HL-60 (cell line): ENCODE results near the gene BRME1.

Source experiments
- DNase-seq, 2 experiments: peaks; one replicate each; pipeline ENCODE4 v3.0.0-alpha.2; 2010 to 2020; ENCODE audit warnings: low read depth in 1 of 2, low spot score in 1 of 2
- H3K27ac ChIP-seq: fragments of 250-450 bp; sonication (Bioruptor Pico); replicated peaks from 2 replicates; pipeline ENCODE4 v1.5.1; 2020; ENCODE audit warnings: mild to moderate bottlenecking, moderate library complexity
- H3K27me3 ChIP-seq: fragments of 250-450 bp; sonication (Bioruptor Pico); 2 replicates; pipeline ENCODE4 v1.5.1; 2021; ENCODE audit warnings: mild to moderate bottlenecking, moderate library complexity; ENCODE audit not compliant: insufficient read depth, poor library complexity, severe bottlenecking
- H3K4me3 ChIP-seq: replicated peaks from 2 replicates; pipeline ENCODE4 v1.5.1; 2011; ENCODE audit warnings: mild to moderate bottlenecking, control low read depth, low read length; ENCODE audit not compliant: insufficient read depth
- GABPA ChIP-seq: IDR thresholded peaks from 2 replicates; pipeline ENCODE4 v1.6.1; 2012; ENCODE audit warnings: low read depth
- POLR2AphosphoS5 ChIP-seq: IDR thresholded peaks from 2 replicates; pipeline ENCODE4 v1.6.1; 2012; ENCODE audit warnings: low read depth
- REST ChIP-seq: IDR thresholded peaks from 2 replicates; pipeline ENCODE4 v1.6.1; 2012; ENCODE audit warnings: low read depth; ENCODE audit not compliant: insufficient replicate concordance
- SPI1 ChIP-seq: IDR thresholded peaks from 2 replicates; pipeline ENCODE4 v1.6.1; 2012; ENCODE audit warnings: low read depth, mild to moderate bottlenecking, borderline replicate concordance
- TF ChIP-seq, protein P1 (sequence below): IDR thresholded peaks from one replicate; pipeline ENCODE4 v1.5.1; 2011; ENCODE audit warnings: low read length, control low read depth, inconsistent platforms; ENCODE audit not compliant: insufficient read depth

The BRME1 gene

DNA sequence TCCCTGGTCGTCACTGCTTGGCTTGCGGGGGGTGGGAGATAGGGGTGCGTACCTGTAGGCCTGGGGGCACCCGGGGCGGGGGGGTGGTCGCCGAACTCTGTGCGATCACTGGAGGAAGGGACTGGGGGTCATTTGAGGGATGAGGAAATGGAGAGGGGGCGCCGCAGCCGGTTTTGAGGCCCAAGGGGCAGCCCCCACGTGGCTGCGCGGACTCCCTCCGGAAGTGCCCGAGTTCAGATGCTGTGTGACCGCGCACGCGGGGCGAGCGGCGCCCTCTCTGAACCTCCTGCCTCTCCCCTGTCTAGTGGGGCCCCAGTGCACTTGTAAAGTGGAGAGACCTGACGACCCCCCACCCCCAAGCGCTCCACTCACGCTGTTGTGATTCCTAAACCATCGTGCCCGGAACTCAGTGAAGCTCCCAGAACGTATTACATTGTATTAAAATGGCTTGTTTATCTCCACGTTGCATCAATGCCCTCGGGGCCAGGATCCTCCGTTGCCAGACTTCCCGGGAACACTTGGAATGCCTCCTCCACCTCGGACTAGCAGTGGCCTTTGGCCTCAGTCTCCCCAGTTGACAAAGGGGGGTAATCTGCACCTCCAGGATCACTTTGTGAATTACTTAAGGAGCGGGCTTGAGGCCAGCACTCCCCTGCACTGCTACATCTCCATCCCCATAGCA, 31.9 kb downstream of the BRME1 start:
- no peak for DNase-seq
- no peak overlapping the region for H3K4me3 ChIP-seq
- TF ChIP-seq POLR2AphosphoS5 (no peak), GABPA (no peak), REST (no peak), SPI1 (no peak)
- TF ChIP-seq, protein P1, sequence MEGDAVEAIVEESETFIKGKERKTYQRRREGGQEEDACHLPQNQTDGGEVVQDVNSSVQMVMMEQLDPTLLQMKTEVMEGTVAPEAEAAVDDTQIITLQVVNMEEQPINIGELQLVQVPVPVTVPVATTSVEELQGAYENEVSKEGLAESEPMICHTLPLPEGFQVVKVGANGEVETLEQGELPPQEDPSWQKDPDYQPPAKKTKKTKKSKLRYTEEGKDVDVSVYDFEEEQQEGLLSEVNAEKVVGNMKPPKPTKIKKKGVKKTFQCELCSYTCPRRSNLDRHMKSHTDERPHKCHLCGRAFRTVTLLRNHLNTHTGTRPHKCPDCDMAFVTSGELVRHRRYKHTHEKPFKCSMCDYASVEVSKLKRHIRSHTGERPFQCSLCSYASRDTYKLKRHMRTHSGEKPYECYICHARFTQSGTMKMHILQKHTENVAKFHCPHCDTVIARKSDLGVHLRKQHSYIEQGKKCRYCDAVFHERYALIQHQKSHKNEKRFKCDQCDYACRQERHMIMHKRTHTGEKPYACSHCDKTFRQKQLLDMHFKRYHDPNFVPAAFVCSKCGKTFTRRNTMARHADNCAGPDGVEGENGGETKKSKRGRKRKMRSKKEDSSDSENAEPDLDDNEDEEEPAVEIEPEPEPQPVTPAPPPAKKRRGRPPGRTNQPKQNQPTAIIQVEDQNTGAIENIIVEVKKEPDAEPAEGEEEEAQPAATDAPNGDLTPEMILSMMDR, result no peak
- no peaks in the 10 kb centered on the region for H3K27me3 ChIP-seq
- no peak overlapping the region for H3K27ac ChIP-seq

DNA sequence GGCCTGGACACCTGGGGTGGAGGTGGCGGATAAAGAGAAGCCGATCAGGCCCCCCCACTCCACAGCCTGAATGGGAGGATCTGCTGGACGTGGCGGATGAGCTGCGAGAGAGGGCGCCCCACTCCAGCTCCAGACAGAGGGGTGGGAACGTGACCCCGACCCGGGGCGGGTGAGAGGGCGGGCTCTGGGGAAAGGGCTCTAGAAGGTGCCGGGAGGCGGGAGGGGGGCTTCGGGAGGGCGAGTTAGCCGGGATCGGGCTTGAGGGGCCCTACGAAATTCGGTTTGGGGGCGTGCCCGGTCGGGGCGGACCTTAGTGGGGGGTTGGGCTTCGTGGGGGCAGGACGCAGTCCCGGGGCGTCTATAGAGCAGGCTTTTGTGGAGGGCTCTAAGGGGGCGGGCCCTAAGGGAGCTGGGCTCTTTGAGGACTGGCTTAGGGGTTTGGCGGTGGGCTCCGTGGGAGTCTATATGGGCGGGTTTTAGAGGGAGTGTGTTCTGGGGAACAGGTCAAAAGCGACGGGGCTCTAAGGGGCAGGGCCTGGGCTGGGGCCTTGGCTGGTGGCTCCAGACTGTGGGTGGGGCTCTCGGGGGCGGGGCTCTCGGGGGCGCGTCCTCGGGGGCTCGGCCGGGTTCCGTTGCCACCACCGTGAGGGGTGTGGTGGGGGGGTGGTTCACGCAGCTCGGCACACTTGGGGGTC, 33.1 kb downstream of the BRME1 start:
- H3K4me3 ChIP-seq, result peak overlapping the region; percentile 31
- DNase-seq, result peak in 1 of 2 experiments; percentile 21
- no peaks in the 10 kb centered on the region for H3K27me3 ChIP-seq
- no peak overlapping the region for H3K27ac ChIP-seq
- no peak for TF ChIP-seq SPI1
- TF ChIP-seq GABPA, result no peak
- TF ChIP-seq, protein P1, result no peak
- TF ChIP-seq REST, result no peak
- no peak for TF ChIP-seq POLR2AphosphoS5

DNA sequence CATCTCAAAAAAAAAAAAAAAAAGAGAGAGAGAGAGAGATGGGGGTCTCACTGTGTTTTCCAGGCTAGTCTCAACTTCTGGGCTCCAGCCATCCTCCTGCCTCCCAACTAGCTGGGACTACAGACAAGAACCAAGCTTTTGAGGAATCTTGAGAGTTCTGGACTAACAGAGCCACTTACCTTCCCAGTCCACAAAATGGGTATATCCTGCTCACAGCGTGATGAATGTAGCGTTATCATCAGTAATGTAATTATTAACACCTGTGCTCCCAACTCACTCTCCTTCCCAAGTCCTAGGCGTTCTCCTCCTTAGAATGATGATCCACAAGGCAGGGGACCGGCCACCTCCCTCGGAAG, 33.6 kb downstream of the BRME1 start:
- peak overlapping the region; percentile 31; the same call in 1 of the 2 replicates for H3K4me3 ChIP-seq
- TF ChIP-seq SPI1 (no peak), GABPA (no peak), REST (no peak), POLR2AphosphoS5 (no peak)
- TF ChIP-seq, protein P1, result no peak
- DNase-seq, result no peak

More for the DNA sequence above, 33.6 kb downstream of the BRME1 start:
- Histone ChIP-seq H3K27ac (no peak overlapping the region), H3K27me3 (peaks cover 2% of the 10 kb centered on the region)
